ENCODE results near the gene MED17. TPM values are rescaled to one million over a fixed set of nuclear protein-coding genes. Genes with fewer than 3 reads are reported as not detected.

Gene MED17
- total RNA-seq, 1 donor from 2014 or later: 30.8 TPM

DNA sequence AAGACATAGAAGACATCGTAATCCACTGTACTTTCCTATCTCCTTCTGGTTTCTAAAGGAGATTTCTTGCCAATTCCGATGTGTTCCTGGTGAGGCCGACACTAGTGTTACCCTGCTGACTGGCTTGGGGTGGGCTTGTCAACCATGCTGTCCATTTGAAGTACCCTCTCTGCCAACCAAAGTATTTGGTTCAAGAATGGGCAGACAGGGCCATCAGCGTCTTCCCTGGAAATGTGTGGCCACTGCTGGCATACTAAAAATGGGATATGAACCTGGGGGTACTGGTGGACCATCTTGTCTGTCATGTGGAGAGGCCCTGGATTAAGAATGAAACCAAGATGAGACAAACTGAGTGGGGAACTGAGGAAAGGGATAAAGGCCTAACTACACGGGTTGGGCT lies 68.2 kb downstream of the MED17 start:
- Histone ChIP-seq H3K36me3 (no peaks in the 10 kb centered on the region), H3K27ac (no peak overlapping the region), H3K9me3 (no peaks in the 10 kb centered on the region), H3K4me1 (peaks cover 5% of the 10 kb centered on the region), H3K27me3 (ENCODE audit: low read depth) (no peaks in the 10 kb centered on the region), H3K4me3 (no peak overlapping the region)
- DNase-seq: no peak
- TF ChIP-seq, protein P1, sequence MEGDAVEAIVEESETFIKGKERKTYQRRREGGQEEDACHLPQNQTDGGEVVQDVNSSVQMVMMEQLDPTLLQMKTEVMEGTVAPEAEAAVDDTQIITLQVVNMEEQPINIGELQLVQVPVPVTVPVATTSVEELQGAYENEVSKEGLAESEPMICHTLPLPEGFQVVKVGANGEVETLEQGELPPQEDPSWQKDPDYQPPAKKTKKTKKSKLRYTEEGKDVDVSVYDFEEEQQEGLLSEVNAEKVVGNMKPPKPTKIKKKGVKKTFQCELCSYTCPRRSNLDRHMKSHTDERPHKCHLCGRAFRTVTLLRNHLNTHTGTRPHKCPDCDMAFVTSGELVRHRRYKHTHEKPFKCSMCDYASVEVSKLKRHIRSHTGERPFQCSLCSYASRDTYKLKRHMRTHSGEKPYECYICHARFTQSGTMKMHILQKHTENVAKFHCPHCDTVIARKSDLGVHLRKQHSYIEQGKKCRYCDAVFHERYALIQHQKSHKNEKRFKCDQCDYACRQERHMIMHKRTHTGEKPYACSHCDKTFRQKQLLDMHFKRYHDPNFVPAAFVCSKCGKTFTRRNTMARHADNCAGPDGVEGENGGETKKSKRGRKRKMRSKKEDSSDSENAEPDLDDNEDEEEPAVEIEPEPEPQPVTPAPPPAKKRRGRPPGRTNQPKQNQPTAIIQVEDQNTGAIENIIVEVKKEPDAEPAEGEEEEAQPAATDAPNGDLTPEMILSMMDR (IDR thresholded peaks at IDR 0.05): no peak
- no peak for ATAC-seq
- intact Hi-C loops (cut with DNase I): no loop called here

DNA sequence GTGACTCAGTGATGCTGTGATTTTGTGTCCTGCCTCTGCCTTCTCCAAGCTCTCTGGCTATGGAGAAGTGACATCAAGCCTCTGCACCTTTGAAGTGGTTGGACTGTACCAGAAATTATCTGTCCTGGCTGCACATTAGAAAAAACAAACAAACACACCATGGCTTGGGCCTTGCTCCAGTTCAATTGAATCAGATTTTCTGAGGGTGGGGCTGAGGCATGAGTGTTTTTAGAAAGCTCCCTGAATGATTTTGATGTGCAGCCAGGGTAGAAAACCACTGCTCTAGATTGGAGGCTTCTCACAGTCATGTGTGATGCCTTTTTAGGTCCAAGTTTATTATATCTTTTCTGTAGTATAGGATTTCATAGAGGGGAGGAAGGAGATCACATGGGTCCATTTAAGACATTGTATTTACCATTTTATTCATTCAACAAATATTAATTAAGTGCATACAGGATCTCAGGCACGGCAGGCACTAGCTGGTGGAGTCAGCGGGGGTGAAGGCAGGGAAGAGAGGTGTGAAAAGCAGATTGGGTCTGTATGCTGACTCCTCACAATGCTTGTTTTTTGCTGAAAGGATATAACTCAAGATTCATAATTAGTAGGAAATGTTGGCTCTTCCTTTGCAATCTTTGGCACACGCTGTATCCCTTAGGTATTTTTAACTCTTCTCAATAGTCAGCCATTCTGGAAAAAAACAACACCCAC lies 73.5 kb downstream of the MED17 start:
- no peaks in the 10 kb centered on the region for H3K9me3 ChIP-seq
- H3K4me1 ChIP-seq: no peaks in the 10 kb centered on the region
- intact Hi-C loops (cut with DNase I): no loop called here
- no peaks in the 10 kb centered on the region for H3K27me3 ChIP-seq (ENCODE audit: low read depth)
- no peak for ATAC-seq
- no peaks in the 10 kb centered on the region for H3K36me3 ChIP-seq
- no peak overlapping the region for H3K27ac ChIP-seq
- DNase-seq: no peak
- H3K4me3 ChIP-seq: no peak overlapping the region
- TF ChIP-seq, protein P1 (IDR thresholded peaks at IDR 0.05): no peak

DNA sequence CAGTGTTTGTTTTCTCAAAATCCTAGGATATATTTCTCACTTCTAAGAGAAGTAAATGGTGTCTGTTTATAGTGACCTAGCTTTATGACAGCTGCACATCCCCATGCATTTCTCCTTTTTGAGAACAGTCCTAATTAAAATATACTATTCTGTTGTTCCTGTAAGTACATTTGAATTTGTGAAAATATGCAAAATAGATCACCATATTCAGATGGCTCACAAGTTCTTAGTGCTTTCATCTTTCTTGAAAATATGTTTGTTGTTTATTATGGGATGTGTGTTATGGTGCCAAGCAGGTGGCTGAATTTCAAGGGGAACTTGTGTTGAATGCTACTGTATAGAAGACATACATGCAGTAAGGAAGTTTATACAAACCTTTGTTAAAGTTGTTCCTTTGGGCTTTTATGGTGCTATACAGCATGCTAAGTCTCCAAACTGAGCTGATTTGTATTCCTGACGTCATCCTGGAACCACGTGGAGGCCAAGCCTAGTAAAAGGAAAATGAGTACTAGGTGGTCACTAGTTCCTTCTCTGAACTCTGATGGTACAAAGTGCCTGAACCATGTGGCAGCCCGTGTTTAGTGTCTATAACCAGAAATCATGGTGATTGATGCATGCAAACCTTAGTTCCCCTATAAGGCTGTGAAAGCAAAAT lies 74.2 kb downstream of the MED17 start:
- no peak for ATAC-seq
- intact Hi-C loops (cut with DNase I): no loop called here
- no peak for DNase-seq
- TF ChIP-seq, protein P1 (IDR thresholded peaks at IDR 0.05): no peak
- no peak overlapping the region for H3K4me3 ChIP-seq
- no peaks in the 10 kb centered on the region for H3K36me3 ChIP-seq
- H3K9me3 ChIP-seq: no peaks in the 10 kb centered on the region
- H3K27ac ChIP-seq: no peak overlapping the region
- H3K27me3 ChIP-seq (ENCODE audit: low read depth): no peaks in the 10 kb centered on the region
- no peaks in the 10 kb centered on the region for H3K4me1 ChIP-seq

DNA sequence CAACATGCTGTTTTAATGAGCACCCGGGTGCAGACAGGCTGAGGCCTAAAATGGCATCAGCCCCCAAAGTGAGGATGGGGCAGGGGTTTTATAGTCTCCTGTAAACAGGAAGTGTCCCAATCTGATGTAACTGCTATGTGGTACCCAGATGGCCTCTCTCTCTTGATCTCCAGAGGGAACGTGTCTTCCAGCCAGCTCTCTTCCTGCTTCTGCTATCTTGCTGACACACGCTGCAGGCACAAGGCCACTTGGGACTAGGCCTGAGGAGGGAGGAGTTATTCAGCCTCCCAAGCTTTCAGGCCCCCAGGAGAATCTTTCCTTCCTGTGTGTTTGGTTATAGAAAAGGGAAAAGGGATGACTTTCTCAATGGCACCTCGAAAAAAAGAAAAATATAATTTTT lies 77.7 kb downstream of the MED17 start:
- TF ChIP-seq, protein P1 (IDR thresholded peaks at IDR 0.05): no peak

More for the DNA sequence above, 77.7 kb downstream of the MED17 start:
- no peaks in the 10 kb centered on the region for H3K9me3 ChIP-seq
- H3K4me1 ChIP-seq: no peaks in the 10 kb centered on the region
- H3K27ac ChIP-seq: no peak overlapping the region
- no peak overlapping the region for H3K4me3 ChIP-seq
- no peaks in the 10 kb centered on the region for H3K27me3 ChIP-seq (ENCODE audit: low read depth)
- no peak for ATAC-seq
- no peaks in the 10 kb centered on the region for H3K36me3 ChIP-seq
- intact Hi-C loops (cut with DNase I): no loop called here
- DNase-seq: no peak

Other genes with a start within 250 kb of the MED17 start
- gene SMCO4, start 240.9 kb upstream of the MED17 start, total RNA-seq: 73.5 TPM
- gene CEP295, start 122.6 kb upstream of the MED17 start, total RNA-seq: 8.7 TPM
- gene TAF1D, start 42.8 kb upstream of the MED17 start, total RNA-seq: 83.2 TPM
- 50.2 TPM for gene C11orf54, start 42.6 kb upstream of the MED17 start, total RNA-seq
- not detected for gene VSTM5, start 66.3 kb downstream of the MED17 start, total RNA-seq
- not detected for gene HEPHL1, start 237.1 kb downstream of the MED17 start, total RNA-seq

All from lower lobe of right lung (tissue), 2 donors.